Naive thymus-derived CD4-positive, alpha-beta T cell (primary cell): Measurements from ENCODE around the gene CERS6. TPM values are rescaled to one million over a fixed set of nuclear protein-coding genes. Genes with fewer than 3 reads are reported as not detected.

ENCODE experiments used
- ATAC-seq: fragments of 150-1000 bp; cut with Tn5 transposase; 2 replicates; pipeline ENCODE4 v1.10.0; 2021; ENCODE audit warnings: mild to moderate bottlenecking, moderate library complexity
- CTCF ChIA-PET: fragments of 350-600 bp; sonication (Branson Sonifier 250); formaldehyde crosslinking; loops from one replicate; lab custom pipeline; 2021; ENCODE audit warnings: antibody characterized with exemption; lab: Charles Lee
- POLR2A ChIA-PET: fragments of 350-600 bp; sonication (Branson Sonifier 250); formaldehyde crosslinking; loops from one replicate; lab custom pipeline; 2021; ENCODE audit warnings: antibody characterized with exemption, inconsistent platforms; lab: Charles Lee
- DNase-seq, 9 donors: peaks; one replicate each; pipeline versions ENCODE4 v3.0.0 to v3.0.0-alpha.2; 2020 to 2022; ENCODE audit warnings: mixed read lengths in 1 of 9
- H3K27ac ChIP-seq: one replicate; pipeline ENCODE4 v1.7.0; 2013; ENCODE audit warnings: mild to moderate bottlenecking, low read depth, low read length, moderate library complexity
- H3K27me3 ChIP-seq, 2 donors: one replicate each; pipeline ENCODE4 v1.7.0; 2013; ENCODE audit warnings: low read length in 2 of 2, mild to moderate bottlenecking in 2 of 2, moderate library complexity in 2 of 2; ENCODE audit not compliant: control insufficient read depth in 2 of 2, insufficient read depth in 2 of 2
- H3K36me3 ChIP-seq, 3 experiments: 1 replicate in 2 of 3; 2 replicates in 1 of 3; pipeline ENCODE4 v1.7.0; 2013; ENCODE audit warnings: low read length in 3 of 3, mild to moderate bottlenecking in 3 of 3, moderate library complexity in 1 of 3; ENCODE audit not compliant: insufficient read depth in 3 of 3, control insufficient read depth in 2 of 3
- H3K4me1 ChIP-seq, 2 donors: one replicate each; pipeline ENCODE4 v1.7.0; 2013; ENCODE audit warnings: low read length in 2 of 2, mild to moderate bottlenecking in 2 of 2, moderate library complexity in 1 of 2; ENCODE audit not compliant: control insufficient read depth in 2 of 2, insufficient read depth in 2 of 2
- H3K4me3 ChIP-seq: 2 replicates; pipeline ENCODE4 v1.7.0; 2013; ENCODE audit warnings: mild to moderate bottlenecking, low read length
- H3K9me3 ChIP-seq, 3 experiments: 1 replicate in 2 of 3; 2 replicates in 1 of 3; pipeline ENCODE4 v1.7.0; 2013; ENCODE audit warnings: low read length in 3 of 3; ENCODE audit not compliant: control insufficient read depth in 2 of 3
- H3K27ac Mint-ChIP-seq, 9 donors: one replicate each; pipeline ENCODE4 v1.8.0; 2020 to 2022; ENCODE audit warnings: mixed read lengths in 9 of 9, mild to moderate bottlenecking in 8 of 9, moderate library complexity in 5 of 9, inconsistent platforms in 2 of 9
- H3K27me3 Mint-ChIP-seq, 5 donors: one replicate each; pipeline ENCODE4 v1.8.0; 2021 to 2022; ENCODE audit warnings: mixed read lengths in 5 of 5, mild to moderate bottlenecking in 1 of 5
- H3K36me3 Mint-ChIP-seq, 5 donors: one replicate each; pipeline ENCODE4 v1.8.0; 2020 to 2022; ENCODE audit warnings: mixed read lengths in 5 of 5, mild to moderate bottlenecking in 3 of 5, inconsistent platforms in 1 of 5
- H3K4me1 Mint-ChIP-seq, 7 donors: one replicate each; pipeline ENCODE4 v1.8.0; 2020 to 2022; ENCODE audit warnings: mixed read lengths in 7 of 7, mild to moderate bottlenecking in 3 of 7, inconsistent platforms in 1 of 7
- H3K4me3 Mint-ChIP-seq, 10 donors: one replicate each; pipeline ENCODE4 v1.8.0; 2020 to 2022; ENCODE audit warnings: mild to moderate bottlenecking in 10 of 10, mixed read lengths in 10 of 10, moderate library complexity in 6 of 10, inconsistent platforms in 2 of 10
- H3K9me3 Mint-ChIP-seq, 11 donors: one replicate each; pipeline ENCODE4 v1.8.0; 2020 to 2022; ENCODE audit warnings: mixed read lengths in 11 of 11, mild to moderate bottlenecking in 4 of 11, inconsistent platforms in 1 of 11, moderate library complexity in 1 of 11
- intact Hi-C, 2 donors: fragments of 100-400 bp; cut with micrococcal nuclease; formaldehyde crosslinking; loops; one replicate each; pipeline ENCODE4 v1.15.1; 2023
- polyA plus RNA-seq, 2 donors: library from polyadenylated mRNA; unstranded; fragments of 300-500 nt; fragmentation: Illumina TruSeq; gene quantifications; one replicate each; pipeline ENCODE4 v1.2.3, GENCODE V29; 2021
- total RNA-seq, 6 experiments: library from RNA in 5 of 6; stranded (reverse) in 5 of 6; gene quantifications; 1 replicate in 5 of 6; 2 replicates in 1 of 6; pipeline ENCODE4 v1.2.3 and lab custom pipeline; 2021 to 2026

The CERS6 gene
- total and polyA plus RNA-seq, 7 experiments from 2014 or later, result 9.1 to 28.4 (median 19.7) TPM

DNA sequence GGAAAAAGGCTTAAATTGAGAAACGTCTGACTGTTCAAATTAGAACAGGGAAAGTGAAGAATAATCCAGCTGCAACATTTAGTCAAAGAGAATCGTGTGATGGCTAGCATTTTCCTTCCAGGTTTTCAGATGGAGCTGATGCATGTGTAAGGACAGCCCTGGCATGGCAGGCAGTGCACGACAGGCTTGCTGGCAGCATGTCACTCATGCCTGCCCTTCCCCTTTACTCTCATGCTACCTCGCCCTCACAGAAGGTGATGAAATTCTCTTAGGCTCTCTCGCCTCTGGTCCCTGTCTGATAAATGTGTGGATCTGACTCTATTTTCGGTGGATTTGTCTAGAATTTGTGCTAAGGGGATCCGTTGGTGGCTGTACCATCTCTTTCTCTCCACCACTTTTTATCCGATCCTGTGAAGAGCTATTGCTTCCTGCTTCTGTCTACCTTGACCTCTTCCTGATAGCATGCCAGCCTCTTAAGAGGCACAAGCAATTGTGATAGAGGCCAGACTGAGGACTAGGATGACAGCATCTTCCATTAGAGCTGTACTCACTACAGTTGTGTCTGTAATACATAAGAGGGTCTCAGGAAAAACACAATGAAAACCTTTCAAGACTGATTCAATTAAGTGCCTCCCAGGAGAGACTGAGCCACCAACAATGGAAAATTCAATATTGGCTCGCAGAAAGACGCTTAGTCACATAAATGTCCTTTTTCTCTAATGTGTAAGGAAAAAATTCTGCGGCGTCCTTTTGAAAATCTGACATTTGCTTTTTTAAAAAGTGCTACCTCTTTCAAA lies 280.8 kb downstream of the CERS6 start:
- H3K9me3 ChIP-seq, result no peaks in the 10 kb centered on the region
- peaks cover 0 to 3% (median 0%) of the 10 kb centered on the region in 11 donors for H3K9me3 Mint-ChIP-seq
- CTCF ChIA-PET, result no interaction called here
- no peak overlapping the region for H3K4me3 Mint-ChIP-seq
- no peak for ATAC-seq
- no peaks in the 10 kb centered on the region for H3K36me3 ChIP-seq
- H3K4me1 ChIP-seq, result peaks cover 0 to 6% of the 10 kb centered on the region in 2 donors
- no peaks in the 10 kb centered on the region for H3K27me3 ChIP-seq
- no peaks in the 10 kb centered on the region for H3K27me3 Mint-ChIP-seq
- DNase-seq, result no peak
- H3K4me1 Mint-ChIP-seq, result peaks cover 7 to 36% (median 19%) of the 10 kb centered on the region in 7 donors
- no peak overlapping the region for H3K27ac ChIP-seq
- no peak overlapping the region for H3K4me3 ChIP-seq
- H3K27ac Mint-ChIP-seq, result peak overlapping the region in 8 of 9 donors; percentile 8 to 51 (median 29)
- peaks cover 0 to 34% (median 15%) of the 10 kb centered on the region in 5 donors for H3K36me3 Mint-ChIP-seq
- intact Hi-C loops, result no loop called here
- POLR2A ChIA-PET, result no interaction called here

DNA sequence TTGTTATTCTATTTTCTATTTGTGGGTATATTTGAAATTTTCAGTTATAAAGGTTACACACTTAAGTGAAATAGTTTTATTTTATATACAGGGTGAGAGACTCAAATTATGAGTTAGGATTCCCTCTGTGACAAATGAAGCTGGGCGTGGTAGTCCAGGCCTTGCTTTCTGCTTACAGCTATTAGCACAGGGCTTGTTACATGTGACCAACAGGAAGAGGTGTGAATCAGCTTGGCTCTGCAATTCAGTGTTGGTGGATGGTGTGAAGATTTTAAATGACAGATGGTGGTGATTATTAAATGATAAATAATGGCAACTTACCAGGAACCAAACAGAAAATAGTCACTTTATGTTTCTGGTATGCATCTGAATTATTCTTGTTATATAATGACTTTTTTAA lies 282.0 kb downstream of the CERS6 start:
- DNase-seq (no peak), ATAC-seq (peak; percentile 76)
- Mint-ChIP-seq H3K9me3 (peaks cover 0 to 3% (median 0%) of the 10 kb centered on the region in 11 donors), H3K27me3 (no peaks in the 10 kb centered on the region), H3K27ac (peak overlapping the region in 6 of 9 donors; percentile 8 to 74 (median 38)), H3K4me1 (peaks cover 7 to 42% (median 19%) of the 10 kb centered on the region in 7 donors), H3K36me3 (peaks cover 0 to 24% (median 6%) of the 10 kb centered on the region in 5 donors), H3K4me3 (no peak overlapping the region)
- ChIA-PET POLR2A (no interaction called here), CTCF (no interaction called here)
- no peaks in the 10 kb centered on the region for H3K36me3 ChIP-seq
- intact Hi-C loops, result no loop called here
- H3K27me3 ChIP-seq, result no peaks in the 10 kb centered on the region
- no peaks in the 10 kb centered on the region for H3K9me3 ChIP-seq
- no peak overlapping the region for H3K27ac ChIP-seq
- peaks cover 0 to 6% of the 10 kb centered on the region in 2 donors for H3K4me1 ChIP-seq
- H3K4me3 ChIP-seq, result no peak overlapping the region

DNA sequence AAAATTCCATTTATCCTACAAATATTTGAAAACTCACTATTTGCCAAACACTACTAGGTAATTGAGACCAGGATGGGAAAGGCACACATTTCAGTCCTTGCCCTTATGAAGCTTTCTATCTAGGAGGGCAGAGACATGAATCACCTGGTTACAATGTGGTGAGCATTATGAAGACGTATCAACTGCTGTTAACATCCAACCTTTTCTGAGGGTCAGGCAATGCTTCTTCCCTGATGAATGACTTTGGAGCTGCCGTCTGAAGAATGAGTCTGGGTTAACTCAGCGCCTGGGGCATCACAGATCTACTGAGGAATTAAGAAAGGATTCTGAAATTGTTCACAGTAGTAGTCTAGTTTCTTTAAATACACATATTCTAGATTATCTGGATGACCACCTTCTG lies 284.3 kb downstream of the CERS6 start:
- Mint-ChIP-seq H3K4me1 (peaks cover 7 to 40% (median 22%) of the 10 kb centered on the region in 7 donors), H3K27ac (peak overlapping the region in 2 of 9 donors; percentile 24 to 51), H3K9me3 (peaks cover 0 to 6% (median 0%) of the 10 kb centered on the region in 11 donors), H3K27me3 (no peaks in the 10 kb centered on the region), H3K36me3 (peaks cover 0 to 26% (median 12%) of the 10 kb centered on the region in 5 donors), H3K4me3 (no peak overlapping the region)
- ChIA-PET CTCF (no interaction called here), POLR2A (interaction anchor here (1.3 kb wide), 1 partner anchor 9 kb away, joined by 5 read pairs; no protein-coding TSS in a partner anchor)
- DNase-seq, result no peak
- no peak overlapping the region for H3K27ac ChIP-seq
- H3K36me3 ChIP-seq, result no peaks in the 10 kb centered on the region
- intact Hi-C loops, result no loop called here
- no peak for ATAC-seq
- H3K4me1 ChIP-seq, result peaks cover 0 to 6% of the 10 kb centered on the region in 2 donors
- H3K4me3 ChIP-seq, result no peak overlapping the region
- H3K9me3 ChIP-seq, result no peaks in the 10 kb centered on the region
- no peaks in the 10 kb centered on the region for H3K27me3 ChIP-seq

DNA sequence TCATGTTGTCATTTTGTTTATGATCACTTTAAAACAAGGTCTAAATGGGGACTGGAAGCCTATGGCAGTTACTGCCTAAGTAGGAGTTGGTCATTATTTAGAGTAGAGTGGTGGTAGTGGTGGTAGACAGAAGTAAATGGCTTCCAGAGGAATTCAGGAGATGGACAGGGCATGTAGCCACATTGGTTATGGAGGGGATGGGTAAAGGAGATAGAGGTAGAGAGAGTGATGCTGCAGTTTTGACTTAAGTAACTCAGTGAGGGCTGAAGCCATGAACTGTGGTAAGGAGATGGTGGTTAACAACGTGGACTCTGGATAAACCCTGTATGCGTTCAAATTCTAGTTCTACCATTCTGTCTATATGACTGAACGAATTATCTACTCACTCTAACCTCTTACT lies 284.7 kb downstream of the CERS6 start:
- intact Hi-C loops, result no loop called here
- no peak overlapping the region for H3K4me3 Mint-ChIP-seq
- peaks cover 0 to 29% (median 16%) of the 10 kb centered on the region in 5 donors for H3K36me3 Mint-ChIP-seq
- Histone ChIP-seq H3K4me1 (peaks cover 0 to 6% of the 10 kb centered on the region in 2 donors), H3K27ac (no peak overlapping the region), H3K9me3 (no peaks in the 10 kb centered on the region), H3K27me3 (no peaks in the 10 kb centered on the region), H3K36me3 (no peaks in the 10 kb centered on the region), H3K4me3 (no peak overlapping the region)
- peak overlapping the region in 5 of 9 donors; percentile 24 to 94 (median 51) for H3K27ac Mint-ChIP-seq
- no peaks in the 10 kb centered on the region for H3K27me3 Mint-ChIP-seq
- DNase-seq (no peak), ATAC-seq (no peak)
- H3K9me3 Mint-ChIP-seq, result peaks cover 0 to 6% (median 0%) of the 10 kb centered on the region in 11 donors
- ChIA-PET CTCF (interaction anchor here (0.9 kb wide), 1 partner anchor 34 kb away, joined by 4 read pairs; no protein-coding TSS in a partner anchor), POLR2A (interaction anchor here (0.7 to 1.3 kb wide), 2 partner anchors 9 to 88 kb away, joined by 4 to 5 read pairs; no protein-coding TSS in a partner anchor)
- peaks cover 7 to 41% (median 22%) of the 10 kb centered on the region in 7 donors for H3K4me1 Mint-ChIP-seq

DNA sequence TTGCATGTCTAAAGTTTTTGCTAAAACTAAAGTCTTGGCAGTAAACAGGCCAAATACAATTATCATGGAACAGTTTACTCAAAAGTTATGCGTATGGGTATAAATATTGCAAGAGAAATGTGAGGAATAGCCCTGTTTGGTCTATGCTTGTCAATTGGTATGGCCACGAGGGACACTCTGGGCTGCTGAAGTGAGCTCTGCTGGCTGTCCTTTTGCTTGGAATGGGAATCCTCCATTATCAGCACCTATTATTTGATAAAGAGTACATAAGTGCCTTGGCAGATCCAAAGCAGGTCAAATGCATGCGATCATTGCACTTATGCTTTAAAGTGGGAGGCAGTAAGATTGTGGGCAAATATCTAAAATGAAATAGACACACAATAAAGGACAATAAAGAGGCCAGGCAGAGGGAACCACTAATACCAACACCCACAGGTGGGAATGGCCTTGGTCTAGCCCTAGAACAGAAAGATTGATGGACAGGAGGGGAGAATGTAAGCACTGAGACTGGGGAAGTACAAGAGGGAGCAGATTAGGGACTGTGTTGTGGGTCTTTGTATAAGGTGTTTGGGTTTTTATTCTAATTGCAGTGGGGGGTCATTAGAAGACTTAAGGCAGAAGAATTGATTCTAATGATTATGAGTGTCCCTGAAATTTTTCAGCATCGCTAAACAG lies 286.3 kb downstream of the CERS6 start:
- DNase-seq (no peak), ATAC-seq (no peak)
- intact Hi-C loops, result no loop called here
- Histone ChIP-seq H3K4me3 (no peak overlapping the region), H3K36me3 (no peaks in the 10 kb centered on the region), H3K4me1 (peaks cover 0 to 6% of the 10 kb centered on the region in 2 donors), H3K9me3 (no peaks in the 10 kb centered on the region), H3K27ac (no peak overlapping the region), H3K27me3 (no peaks in the 10 kb centered on the region)
- Mint-ChIP-seq H3K9me3 (peaks cover 0 to 6% (median 0%) of the 10 kb centered on the region in 11 donors), H3K36me3 (peaks cover 0 to 29% (median 19%) of the 10 kb centered on the region in 5 donors), H3K4me1 (peaks cover 3 to 40% (median 14%) of the 10 kb centered on the region in 7 donors), H3K4me3 (no peak overlapping the region), H3K27me3 (no peaks in the 10 kb centered on the region), H3K27ac (peak overlapping the region in 5 of 9 donors; percentile 15 to 78 (median 41))
- POLR2A ChIA-PET, result no interaction called here
- CTCF ChIA-PET, result no interaction called here

DNA sequence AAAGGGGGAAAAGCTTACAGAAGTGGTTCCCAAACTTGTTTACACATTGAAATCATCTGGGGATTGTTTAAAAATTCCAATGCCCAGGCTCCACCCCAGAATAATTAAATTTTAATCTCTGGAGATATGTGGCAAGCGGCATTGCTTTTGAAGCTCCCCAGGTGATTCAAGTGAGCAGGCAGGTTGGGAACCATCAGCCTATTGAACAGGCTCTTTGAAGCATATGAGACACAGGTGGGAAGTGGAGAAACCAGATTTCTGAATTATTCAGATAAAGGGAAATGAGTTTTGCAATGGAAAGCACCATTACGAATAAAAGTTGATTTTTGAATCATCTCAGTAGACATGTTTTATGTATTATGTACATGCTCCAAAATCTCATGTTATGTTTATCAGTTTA lies 288.8 kb downstream of the CERS6 start:
- Histone ChIP-seq H3K9me3 (no peaks in the 10 kb centered on the region), H3K4me1 (peaks cover 0 to 14% of the 10 kb centered on the region in 2 donors), H3K27ac (no peak overlapping the region), H3K27me3 (no peaks in the 10 kb centered on the region), H3K4me3 (no peak overlapping the region), H3K36me3 (no peaks in the 10 kb centered on the region)
- H3K4me3 Mint-ChIP-seq, result no peak overlapping the region
- CTCF ChIA-PET, result no interaction called here
- intact Hi-C loops, result no loop called here
- ATAC-seq, result no peak
- peak overlapping the region in 5 of 9 donors; percentile 22 to 83 (median 28) for H3K27ac Mint-ChIP-seq
- peaks cover 10 to 51% (median 32%) of the 10 kb centered on the region in 7 donors for H3K4me1 Mint-ChIP-seq
- peaks cover 0 to 24% (median 19%) of the 10 kb centered on the region in 5 donors for H3K36me3 Mint-ChIP-seq
- peaks cover 0 to 3% (median 0%) of the 10 kb centered on the region in 11 donors for H3K9me3 Mint-ChIP-seq
- H3K27me3 Mint-ChIP-seq, result no peaks in the 10 kb centered on the region
- POLR2A ChIA-PET, result no interaction called here
- DNase-seq, result no peak
